ENCODE measurements around the gene CFAP97D2. TPM values are rescaled to one million over a fixed set of nuclear protein-coding genes. Genes with fewer than 3 reads are reported as not detected.

Gene CFAP97D2
- total RNA-seq, 1 donor from 2014 or later = 7.5 TPM

DNA sequence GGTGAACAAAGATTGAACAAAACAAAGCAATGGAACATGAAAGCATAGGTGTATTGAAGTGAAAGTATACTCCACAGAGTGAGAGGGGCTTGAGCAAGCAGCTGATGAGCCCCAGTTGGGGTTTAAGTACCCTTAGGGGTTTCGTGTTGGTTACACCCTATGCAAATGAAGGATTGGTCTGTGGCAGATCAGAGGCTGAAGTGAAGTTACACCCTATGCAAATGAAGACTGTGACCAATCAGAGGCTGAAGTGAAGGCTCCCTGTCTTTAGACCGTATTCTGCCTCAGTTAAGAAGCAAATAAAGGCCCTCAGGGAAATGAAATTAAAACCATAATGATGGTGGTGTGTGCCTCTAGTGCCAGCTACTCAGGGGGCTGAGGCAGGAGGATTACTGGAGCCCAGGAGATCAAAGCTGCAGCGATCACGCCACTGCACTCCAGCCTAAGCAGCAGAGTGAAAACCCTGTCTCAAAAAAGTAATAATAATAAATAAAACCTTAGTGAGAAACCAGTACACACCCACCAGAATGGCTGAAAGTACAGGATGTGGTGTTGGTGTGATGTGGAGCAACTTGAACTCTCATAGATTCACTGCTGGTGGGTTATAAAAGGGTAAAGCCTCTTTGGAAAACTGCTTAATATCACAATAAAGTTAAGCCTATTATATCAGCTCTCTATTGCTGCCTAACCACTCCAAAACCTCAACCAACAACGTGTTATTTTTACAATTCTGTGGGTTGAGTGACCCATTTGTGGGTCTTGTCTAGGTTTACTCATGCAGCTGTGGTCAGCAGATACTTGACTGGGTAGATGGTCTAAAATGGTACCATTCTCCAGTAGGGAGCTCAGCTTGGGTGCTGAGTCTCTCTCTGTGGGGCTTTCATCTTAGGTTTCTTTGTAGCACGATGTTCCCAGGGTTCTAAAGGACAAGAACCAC is 89.6 kb downstream of the CFAP97D2 start:
- DNase-seq (ENCODE audit: low spot score) = no peak

DNA sequence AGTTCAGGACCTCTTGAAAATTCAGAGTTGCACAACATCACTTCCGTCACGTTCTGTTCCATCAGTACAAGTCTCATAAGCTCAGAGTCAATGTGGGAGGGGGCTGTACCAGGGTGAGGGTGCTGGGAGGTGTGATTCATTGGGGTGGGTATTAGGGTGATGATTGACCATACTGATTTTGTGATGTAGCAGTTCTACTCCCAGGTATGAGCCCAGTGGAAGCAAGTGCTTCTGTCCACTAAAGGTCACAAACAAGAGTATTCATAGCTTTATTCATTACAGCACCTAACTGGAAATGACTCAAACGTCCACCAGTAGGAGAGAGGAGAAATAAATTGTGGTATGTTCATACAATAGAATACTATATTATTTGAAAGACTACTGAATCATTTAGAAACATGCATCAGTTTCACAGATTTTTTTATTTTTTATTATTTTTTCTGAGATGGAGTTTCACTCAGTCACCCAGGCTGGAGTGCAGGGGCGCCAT is 90.3 kb downstream of the CFAP97D2 start:
- no peak for DNase-seq (ENCODE audit: low spot score)

Other genes with a start within 250 kb of the CFAP97D2 start
- 0.48 TPM for gene C13orf46, start 205.2 kb upstream of the CFAP97D2 start, total RNA-seq (ENCODE audit: insufficient read depth, low replicate concordance)
- 25.3 TPM for gene RASA3, start 46.6 kb upstream of the CFAP97D2 start, total RNA-seq (ENCODE audit: insufficient read depth, low replicate concordance)
- 52.5 TPM for gene CDC16, start 55.6 kb downstream of the CFAP97D2 start, total RNA-seq (ENCODE audit: insufficient read depth, low replicate concordance)
- 22.1 TPM for gene UPF3A, start 102.3 kb downstream of the CFAP97D2 start, total RNA-seq (ENCODE audit: insufficient read depth, low replicate concordance)
- 16.9 TPM for gene CHAMP1, start 135.2 kb downstream of the CFAP97D2 start, total RNA-seq (ENCODE audit: insufficient read depth, low replicate concordance)